GM19099 (cell line): Measurements from ENCODE around the gene GLI3.

Source experiments
- POLR2A ChIP-seq: IDR thresholded peaks from 3 replicates; pipeline ENCODE4 v1.6.1; 2011; ENCODE audit warnings: low read depth; ENCODE audit not compliant: insufficient read length; ENCODE audit errors: extremely low read depth

The GLI3 gene

GRCh38 chr7:42155584-42156290, 81.3 kb downstream of the GLI3 start:
- no peak for TF ChIP-seq POLR2A

DNA sequence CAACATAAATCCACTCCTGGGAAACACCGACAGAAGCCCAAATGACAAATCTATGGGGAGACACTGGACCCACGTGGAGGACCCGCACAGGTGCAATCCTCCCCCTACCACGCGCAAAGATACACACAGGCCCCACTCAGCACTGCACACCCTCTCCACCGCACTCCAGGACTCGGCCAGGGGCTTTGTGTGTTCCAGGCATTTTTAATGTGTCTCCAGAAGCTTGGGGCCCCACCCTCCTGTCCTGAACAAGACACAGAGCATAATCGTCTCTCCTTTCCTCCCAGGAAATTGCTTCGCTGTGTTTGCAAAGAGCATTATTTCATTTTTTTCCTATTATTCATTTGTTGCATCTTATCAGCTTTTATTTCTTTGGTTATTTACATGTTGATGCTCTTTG, 82.8 kb downstream of the GLI3 start:
- no peak for TF ChIP-seq POLR2A

- TF ChIP-seq POLR2A, result no peak
These were observed 84.4 kb downstream of the GLI3 start for GRCh38 chr7:42152329-42153205.

DNA sequence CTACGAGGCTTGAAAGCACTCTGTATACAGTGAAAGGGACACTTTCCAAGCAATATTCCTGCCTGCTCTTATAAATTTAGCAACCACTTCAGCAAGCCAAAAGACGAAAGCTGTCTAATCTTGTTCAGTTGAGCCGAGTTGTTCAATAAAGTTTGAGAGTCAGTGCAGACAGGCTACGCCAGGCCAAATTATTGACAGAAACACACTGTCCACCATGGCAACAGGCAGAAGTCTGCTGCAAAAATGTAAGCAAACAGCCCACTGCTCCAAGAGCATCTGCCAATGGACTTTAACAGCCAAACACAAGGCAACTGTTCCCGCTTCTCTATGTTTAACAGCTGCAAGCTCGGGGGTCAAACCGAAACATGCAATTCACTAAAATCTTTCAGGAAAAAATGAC, 85.7 kb downstream of the GLI3 start:
- TF ChIP-seq POLR2A, result no peak

GRCh38 chr7:42145539-42145938, 91.5 kb downstream of the GLI3 start:
- TF ChIP-seq POLR2A, result no peak

- TF ChIP-seq POLR2A, result no peak
These were observed 92.4 kb downstream of the GLI3 start for GRCh38 chr7:42144604-42145003.

DNA sequence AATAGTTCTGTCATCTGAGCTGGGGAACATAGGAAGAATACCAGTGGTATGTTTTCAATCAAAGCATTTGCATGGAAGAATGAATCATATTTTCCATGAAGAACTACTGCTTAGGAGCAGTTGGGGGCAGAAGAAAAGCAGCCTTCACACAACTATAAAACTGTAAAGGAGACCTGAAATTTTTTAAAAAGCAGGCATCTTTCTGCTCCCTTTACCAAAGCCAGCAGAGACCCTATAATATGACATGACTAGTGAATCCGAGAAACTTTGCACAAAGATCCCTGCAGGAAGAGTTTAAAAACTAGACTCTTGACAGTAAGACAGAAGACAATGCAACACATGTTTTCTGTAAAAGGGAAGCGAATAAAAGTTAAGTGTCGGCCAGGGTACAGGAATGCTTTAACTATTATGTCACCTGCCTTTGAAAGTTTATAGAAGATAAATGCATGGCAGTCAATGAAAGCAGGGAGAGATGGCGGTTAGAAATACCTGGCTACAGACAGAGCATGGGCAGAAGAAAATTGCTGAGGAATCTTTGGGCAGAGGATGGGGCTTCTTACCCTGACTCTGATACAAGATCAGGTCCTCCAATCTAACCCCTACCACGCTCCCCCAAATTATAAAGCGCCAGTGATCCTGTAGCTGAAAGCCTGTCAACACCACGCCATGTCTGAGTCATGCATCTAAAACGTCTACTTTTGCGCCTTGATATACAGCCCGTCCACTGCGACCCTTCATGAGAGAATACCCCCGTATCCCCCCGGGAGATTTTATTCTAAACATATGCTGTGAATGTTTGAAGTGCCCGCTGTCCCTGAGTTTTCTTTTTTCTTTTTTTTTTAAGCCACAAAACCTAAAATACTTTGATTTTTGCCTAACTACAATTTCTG, 93.1 kb downstream of the GLI3 start:
- TF ChIP-seq POLR2A, result no peak

DNA sequence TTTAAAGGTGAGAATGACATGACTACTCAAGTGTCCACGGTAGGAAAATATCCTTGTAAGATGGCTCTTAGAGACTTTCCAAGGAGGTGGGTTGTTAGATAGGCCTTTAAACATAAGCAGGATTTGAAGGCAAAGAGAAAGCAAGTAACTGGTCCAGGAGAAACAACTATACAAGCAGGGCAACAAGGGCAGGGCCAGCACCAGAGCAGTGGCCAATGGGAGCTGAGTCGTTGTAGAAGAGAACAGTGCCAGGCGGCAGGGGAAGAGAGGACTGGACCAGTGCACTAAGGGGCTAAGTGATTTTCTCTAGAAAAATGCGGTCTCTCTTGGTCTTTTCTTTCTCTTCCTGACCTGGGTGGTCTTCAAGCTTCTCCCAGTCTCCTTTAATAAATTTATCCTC, 94.9 kb downstream of the GLI3 start:
- TF ChIP-seq POLR2A, result no peak

DNA sequence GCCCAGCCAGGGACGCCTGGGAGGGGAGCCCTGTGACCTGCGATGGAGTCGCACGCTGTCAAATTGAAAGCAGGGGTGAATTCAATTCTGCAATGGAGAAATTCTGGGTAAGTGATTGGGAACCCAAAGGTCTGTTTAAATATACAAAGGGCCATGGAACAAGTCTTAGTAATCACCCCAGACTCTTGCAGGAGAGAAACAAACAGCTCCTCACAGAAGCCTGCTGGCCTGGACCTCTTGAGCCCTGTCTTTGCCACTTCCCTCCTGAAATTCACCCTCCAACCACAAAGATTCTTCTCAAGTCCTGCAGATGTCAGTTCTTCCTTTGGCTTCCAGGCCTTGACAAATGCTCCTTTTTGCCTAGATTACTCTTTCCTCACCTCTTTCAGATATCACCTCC, 97.3 kb downstream of the GLI3 start:
- TF ChIP-seq POLR2A, result no peak

DNA sequence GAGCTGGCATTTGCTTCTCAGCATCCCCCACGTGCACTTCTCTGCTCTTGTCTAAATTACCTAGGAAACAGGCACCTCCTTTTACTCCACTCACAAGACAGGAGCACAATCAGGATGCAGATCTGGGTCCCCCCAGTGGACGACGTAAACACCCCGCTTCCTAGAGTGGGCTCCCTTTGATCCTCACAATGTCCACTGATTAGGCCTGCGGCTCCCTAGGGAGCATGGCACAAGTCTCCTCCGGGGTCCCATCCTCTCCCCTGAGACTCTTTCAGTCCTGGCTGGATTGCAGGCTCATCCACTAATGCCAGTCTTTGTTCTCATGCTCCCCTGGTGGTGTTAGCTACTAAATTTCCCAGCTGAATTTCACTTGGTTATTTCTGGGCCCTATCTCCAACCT, 98.3 kb downstream of the GLI3 start:
- no peak for TF ChIP-seq POLR2A

DNA sequence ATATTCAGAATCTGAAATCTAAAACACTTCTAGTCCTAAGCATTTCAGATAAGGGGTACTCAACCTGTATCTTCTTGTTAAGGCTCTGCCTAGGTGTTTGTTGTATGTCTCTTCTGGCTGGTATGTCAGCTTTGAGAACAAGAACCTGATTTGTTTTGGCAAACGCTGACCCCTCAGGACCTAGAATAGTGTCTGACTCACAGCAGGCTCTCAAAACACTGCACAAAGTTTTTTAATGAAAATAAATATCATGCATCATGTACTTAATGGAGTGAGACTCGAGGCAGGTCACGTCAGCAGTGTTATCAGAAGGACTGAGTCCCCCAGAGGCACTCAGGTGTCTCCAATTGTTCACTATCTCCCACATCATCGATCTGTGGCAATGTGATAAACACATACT, 99.1 kb downstream of the GLI3 start:
- no peak for TF ChIP-seq POLR2A

DNA sequence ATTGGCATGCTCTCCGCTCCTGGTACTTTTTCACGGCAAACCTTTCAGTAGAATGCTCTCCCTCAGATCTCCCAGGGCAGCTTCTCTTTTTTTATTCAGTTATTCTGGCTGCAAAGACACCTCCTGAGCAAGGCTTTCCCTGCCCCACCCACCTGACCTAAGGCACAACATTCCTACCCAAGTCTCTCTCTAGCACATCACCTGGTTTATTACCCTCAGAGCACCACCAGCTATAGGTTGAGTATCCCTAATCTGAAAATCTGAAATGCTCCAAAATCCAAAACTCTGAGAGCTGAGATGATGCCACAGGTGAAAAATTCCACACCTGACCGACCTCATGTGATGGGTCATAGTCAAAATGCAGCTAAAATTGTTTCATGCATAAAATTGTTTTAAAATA, 99.6 kb downstream of the GLI3 start:
- no peak for TF ChIP-seq POLR2A

GRCh38 chr7:42135728-42136127, 101.3 kb downstream of the GLI3 start:
- TF ChIP-seq POLR2A, result no peak

GRCh38 chr7:42134276-42134876, 102.6 kb downstream of the GLI3 start:
- no peak for TF ChIP-seq POLR2A

GRCh38 chr7:42133321-42133720, 103.7 kb downstream of the GLI3 start:
- TF ChIP-seq POLR2A, result no peak
